ENCODE measurements around the gene KIF26B.

The KIF26B gene

DNA sequence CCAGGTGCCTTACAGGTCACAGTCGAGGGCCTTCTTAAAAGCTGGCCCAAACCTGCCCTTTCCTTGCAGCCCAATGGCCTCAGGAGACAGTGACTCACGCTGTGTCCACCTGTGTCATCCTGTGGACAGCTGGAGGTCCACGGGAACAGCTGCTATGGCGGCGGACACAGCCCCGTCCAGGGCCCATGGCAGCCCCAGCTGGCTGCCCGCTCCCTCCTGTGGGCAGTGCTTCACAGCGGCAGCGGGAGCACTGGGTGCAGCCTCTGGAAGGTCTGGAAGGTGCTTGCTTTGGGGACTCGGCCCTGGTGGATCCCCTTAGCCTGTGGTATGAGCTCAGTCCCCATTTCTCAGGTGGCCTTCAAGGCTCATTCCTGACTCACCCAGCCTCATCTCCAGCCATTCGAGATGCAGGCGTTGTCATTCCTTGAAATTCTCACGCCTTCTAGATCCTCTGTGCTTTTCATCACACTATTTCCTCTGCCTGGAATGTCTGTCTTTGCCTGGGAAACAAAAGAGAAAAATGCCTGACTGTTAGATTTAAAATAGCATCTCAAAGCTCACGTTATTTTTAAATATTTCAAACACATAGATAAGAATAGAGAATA, 86.8 kb downstream of the KIF26B start:
- DNase-seq (ENCODE audit: low spot score), result no peak

DNA sequence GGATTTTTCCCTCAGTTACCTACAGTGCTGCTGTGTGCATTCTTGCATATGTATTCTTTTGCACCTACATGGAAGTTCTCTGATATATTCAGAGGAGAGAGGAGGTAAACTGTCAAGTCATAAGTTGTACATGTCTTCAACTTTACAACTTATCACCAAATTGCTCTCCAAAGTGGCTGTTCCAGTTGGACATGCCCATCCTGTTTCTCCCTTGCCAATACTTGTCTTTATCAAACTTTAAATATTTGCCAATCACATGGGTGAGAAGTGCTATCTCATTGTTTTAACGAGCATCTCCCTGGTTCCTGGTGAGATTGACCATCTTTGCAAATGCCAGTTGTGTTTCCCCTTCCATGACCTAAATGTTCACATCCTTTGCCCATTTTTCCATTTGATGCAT, 88.2 kb downstream of the KIF26B start:
- no peak for DNase-seq (ENCODE audit: low spot score)

GRCh38 chr1:245245021-245245667, 90.4 kb downstream of the KIF26B start:
- DNase-seq (ENCODE audit: low spot score), result no peak

DNA sequence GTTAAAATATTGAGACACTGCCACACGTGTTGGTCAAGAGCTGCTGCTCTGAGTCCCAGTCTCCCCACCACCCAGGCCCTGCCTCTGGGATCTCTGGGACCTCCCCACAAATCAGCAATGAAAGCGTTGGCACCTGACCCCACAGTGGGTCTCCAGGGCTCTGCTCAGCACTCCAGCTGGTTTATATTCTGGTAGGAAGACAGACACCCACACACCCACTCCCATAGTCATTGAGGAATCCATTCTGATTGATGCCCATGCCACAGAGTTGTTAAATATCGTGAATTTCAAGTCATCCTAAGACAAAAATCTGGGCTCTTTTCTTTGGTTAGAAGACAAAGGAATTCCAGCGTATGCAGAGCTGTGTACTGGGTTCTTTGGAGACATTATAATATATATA, 91.6 kb downstream of the KIF26B start:
- no peak for DNase-seq (ENCODE audit: low spot score)

DNA sequence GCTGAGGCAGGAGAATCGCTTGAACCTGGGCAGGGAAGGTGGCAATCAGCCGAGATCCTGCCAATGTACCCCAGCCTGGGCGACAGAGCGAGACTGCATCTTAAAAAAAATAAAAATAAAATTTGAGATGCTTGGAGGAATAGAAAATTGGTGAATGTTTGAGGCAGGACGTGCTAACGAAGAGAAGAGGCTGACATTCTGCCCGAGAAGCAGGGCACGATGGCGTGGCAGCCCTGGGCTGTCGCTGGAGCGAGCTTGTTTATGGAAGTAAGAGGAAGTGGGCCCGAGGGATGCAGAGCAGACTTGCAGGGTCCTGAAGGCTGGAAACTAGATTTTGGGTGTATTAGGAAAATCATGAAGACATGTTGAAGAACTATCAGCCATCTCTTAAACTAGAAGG, 92.6 kb downstream of the KIF26B start:
- DNase-seq (ENCODE audit: low spot score), result no peak

DNA sequence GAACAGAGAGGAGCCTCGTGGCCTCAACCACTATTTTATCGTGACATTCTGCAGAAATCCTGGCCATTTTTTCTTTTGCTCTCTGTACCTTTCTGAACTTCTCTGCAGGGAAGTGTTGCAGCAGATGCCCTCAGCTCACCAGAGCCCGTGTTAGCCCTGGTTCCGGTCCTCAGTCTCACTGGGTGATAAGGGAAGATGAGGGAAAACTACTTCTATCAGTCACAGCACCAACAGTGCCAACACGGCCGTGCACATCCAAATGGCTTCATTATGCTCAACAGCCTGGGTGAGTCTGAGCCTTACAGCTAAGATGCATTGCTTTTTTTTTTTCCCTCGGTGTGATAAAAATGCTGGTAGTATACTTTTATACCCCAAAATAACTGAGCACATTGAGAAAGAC, 93.0 kb downstream of the KIF26B start:
- DNase-seq (ENCODE audit: low spot score), result no peak

DNA sequence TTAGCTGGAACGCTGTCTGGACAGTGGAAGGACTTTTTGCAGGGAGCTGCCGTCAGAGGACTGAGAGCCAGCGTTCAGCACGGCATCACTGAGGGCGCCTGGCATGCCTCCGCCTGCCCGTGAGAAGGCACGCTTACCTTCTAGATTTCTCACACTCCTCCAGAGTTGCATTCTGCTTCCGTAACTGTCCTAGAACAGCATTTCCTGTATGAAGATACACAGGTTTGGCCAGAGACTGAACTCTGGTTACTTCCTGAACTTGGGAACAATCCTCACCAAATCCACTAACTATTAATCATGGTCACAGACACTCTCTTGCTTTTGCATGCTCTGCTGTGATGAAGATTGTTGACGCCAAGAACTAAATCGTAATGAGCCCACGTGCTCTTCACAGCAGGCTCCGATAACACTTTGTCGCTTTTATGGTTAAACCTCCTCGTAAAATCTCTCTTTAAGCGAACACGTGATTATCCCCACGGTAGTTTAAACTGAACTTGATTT, 93.5 kb downstream of the KIF26B start:
- no peak for DNase-seq (ENCODE audit: low spot score)

DNA sequence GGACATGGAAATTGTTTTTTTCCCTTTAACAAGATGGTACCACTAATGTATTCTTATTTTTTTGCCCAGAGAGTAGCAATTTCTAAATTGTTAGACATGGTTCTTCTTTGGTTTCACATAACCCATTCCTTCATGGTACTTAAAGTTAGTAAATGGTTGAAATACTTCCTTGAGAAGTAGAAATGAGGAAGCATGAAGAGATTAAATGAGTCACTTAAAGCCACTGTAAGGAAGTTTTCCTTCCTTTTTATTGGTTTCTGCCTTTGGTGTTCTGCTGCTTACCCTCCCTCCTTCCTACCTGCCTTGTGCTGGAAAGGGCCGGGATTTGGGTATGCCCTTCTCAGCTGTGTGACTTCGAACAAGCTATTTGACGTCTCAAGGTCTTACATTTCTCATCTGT, 101.0 kb downstream of the KIF26B start:
- no peak for DNase-seq (ENCODE audit: low spot score)

GRCh38 chr1:245256528-245256927, 101.7 kb downstream of the KIF26B start:
- DNase-seq (ENCODE audit: low spot score), result peak; percentile 58

GRCh38 chr1:245258271-245258920, 103.6 kb downstream of the KIF26B start:
- no peak for DNase-seq (ENCODE audit: low spot score)

DNA sequence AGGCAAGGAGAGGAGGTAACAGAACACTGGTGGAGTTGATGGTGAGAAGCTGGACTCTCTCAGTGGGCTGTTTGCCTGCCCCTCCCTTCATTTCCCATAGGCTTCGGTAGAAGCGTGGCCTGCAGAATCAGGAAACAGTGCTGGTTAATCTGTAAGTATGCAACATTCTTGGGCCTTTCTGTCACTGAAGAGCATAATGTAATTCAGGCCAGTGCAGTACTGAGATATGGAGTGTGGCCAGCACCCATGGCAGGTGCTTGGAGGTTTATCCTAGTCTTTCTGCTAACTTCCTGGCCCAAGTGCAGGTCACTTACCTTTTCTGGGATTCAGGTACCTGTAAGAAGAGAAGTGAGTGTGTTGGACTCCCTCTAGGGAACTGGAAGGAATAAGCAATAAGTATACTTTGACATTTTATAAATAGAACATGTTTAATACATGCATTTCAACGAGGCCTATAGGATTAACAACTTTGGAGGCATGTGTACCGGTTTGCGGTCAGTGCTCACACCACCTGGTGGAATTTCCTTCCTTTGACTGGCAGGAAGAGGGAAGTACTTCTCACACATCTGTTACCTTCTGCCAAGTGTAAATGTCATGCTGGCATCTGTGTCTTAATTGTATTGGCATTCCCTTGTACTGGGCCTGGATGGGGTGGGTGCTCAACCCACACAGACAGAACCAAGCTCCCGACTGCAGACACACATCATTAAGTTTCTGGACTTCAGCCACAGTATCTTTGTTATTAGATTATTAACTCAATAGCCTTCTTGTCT, 105.5 kb downstream of the KIF26B start:
- no peak for DNase-seq (ENCODE audit: low spot score)

- no peak for DNase-seq (ENCODE audit: low spot score)
Measured at GRCh38 chr1:245260883-245261282, 106.1 kb downstream of the KIF26B start.

- DNase-seq (ENCODE audit: low spot score), result no peak
Measured at GRCh38 chr1:245261786-245262185, 107.0 kb downstream of the KIF26B start.

- no peak for DNase-seq (ENCODE audit: low spot score)
Measured at GRCh38 chr1:245263529-245264095, 108.8 kb downstream of the KIF26B start.

DNA sequence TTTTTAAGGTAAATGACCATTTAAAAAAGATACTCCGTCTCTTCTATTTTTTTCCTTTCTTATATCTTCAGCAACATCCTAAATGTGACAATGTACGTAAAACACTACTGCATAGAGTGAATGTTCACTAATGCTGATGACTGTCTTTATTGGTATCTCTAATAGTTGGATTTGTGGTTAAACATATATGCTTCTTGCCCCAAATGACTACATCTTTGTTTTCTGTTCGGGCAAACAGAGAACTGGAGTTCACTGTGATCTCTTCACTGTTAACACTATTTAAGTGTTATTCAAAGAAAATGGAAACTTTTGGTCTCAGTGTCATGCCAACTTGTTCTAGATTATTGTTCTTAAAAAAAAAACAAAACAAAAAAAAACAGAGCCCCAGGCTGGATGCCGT, 109.4 kb downstream of the KIF26B start:
- DNase-seq (ENCODE audit: low spot score), result no peak

DNA sequence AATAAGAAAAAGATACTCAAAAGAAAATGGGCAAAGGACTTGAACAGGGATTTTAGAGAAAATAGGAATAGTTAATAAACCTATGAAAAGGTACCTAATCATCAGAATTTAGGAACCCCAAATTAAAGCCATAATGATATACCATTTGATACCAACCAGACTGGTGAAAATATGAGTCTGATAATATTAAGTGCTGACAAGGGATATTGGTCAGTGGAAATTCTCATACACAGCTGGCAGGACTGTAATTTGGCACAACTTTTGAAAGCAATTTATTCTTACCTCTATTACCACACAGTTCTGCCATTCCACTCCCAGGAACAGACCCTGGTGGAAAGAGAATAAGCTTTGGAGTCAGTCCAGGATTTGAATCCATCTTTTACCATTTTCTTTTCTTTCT, 111.3 kb downstream of the KIF26B start:
- no peak for DNase-seq (ENCODE audit: low spot score)

GRCh38 chr1:245270063-245270462, 115.3 kb downstream of the KIF26B start:
- DNase-seq (ENCODE audit: low spot score), result no peak

DNA sequence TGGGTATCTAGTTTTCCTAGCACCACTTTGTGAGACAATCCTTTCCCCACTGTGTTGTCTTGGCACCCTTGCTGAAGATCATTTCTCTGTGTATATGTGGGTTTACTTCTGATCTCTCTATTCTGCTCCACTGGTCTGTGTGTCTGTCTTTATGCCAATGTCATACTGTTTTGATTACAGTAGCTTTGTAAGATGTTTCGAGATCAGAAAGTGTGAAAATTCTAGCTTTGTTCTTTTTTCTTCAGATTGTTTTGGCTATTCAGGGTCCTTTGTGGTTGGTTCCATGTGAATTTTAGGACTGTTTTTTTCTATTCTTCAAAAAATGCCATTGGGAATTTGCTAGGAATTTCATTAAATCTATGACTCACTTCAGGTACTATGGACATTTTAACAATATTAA, 116.2 kb downstream of the KIF26B start:
- no peak for DNase-seq (ENCODE audit: low spot score)

- DNase-seq (ENCODE audit: low spot score), result no peak
Measured at GRCh38 chr1:245272676-245273075, 117.9 kb downstream of the KIF26B start.

GRCh38 chr1:245276445-245276844, 121.7 kb downstream of the KIF26B start:
- peak; percentile 1 for DNase-seq (ENCODE audit: low spot score)

DNA sequence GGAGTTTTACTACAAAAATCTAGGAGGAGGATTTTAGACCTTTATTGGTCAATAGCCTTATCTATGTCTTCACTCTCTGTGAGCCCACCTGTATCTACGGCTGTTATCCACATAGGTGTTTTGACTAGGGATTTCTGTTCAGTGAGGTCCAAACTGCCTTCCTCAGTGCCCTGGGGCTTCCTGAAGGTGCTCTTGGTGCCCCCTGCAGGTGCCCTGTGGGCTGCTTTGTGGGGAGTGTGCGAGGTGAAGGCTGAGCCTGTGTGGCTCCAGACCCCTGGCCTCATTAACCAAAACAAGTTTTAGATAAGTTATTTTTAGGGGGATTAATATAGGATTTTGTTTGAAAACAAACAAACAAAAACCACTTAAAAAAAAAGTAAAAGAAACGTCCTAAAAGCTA, 122.5 kb downstream of the KIF26B start:
- DNase-seq (ENCODE audit: low spot score), result no peak

DNA sequence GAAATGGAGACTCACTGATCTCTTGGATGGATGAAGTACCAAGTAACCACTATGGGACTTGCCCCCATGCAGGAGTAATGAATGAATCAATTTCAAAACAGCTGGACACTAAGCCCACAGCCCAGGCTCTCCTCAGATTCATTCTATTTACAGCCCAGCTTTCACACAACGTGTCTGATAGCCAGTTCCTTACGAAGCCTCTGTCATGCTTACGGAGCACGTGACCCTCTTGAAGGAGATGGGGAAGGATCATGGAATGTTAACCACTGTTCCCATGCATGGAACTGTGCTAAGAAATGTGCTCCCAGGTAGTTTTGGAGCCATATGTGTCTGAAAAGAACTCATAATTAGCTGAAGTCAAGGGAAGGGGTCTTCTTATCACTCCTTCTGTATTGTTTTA, 124.1 kb downstream of the KIF26B start:
- DNase-seq (ENCODE audit: low spot score), result no peak

Data from iPS-NIHi11 (cell line).